DMS79 treated with DMSO at 0.1 percent for 48 hours (cell line): ENCODE results near the gene CHIA.

Experiments
- DNase-seq: peaks from one replicate; lab custom pipeline; 2025; lab: John Stamatoyannopoulos, UW

CHIA gene

GRCh38 chr1:111366256-111366655, 75.6 kb downstream of the CHIA start:
- no peak for DNase-seq

- DNase-seq = peak; percentile 84
Measured at GRCh38 chr1:111369177-111369576, 78.5 kb downstream of the CHIA start.

- DNase-seq = peak; percentile 60
Measured at GRCh38 chr1:111369645-111370044, 79.0 kb downstream of the CHIA start.
